GM12891 (cell line): ENCODE measurements around the gene ITGB2.

ENCODE experiments used
- PAX5 ChIP-seq: IDR thresholded peaks from 2 replicates; pipeline ENCODE4 v1.6.1; 2011; ENCODE audit warnings: low read length, moderate library complexity, mild to moderate bottlenecking; ENCODE audit not compliant: insufficient read depth, severe bottlenecking
- POLR2A ChIP-seq: IDR thresholded peaks from 2 replicates; pipeline ENCODE4 v1.6.1; 2011; ENCODE audit warnings: low read depth, low read length, control low read depth
- POLR2AphosphoS5 ChIP-seq: IDR thresholded peaks from 2 replicates; pipeline ENCODE4 v1.6.1; 2011; ENCODE audit warnings: low read depth, low read length, control low read depth
- POU2F2 ChIP-seq: IDR thresholded peaks from 2 replicates; pipeline ENCODE4 v1.6.1; 2011; ENCODE audit warnings: low read depth, mild to moderate bottlenecking, control low read depth, low read length, moderate library complexity
- TAF1 ChIP-seq: IDR thresholded peaks from 2 replicates; pipeline ENCODE4 v1.6.1; 2011; ENCODE audit warnings: low read depth, low read length, control low read depth

GRCh38 chr21:44887807-44888580 is 32.7 kb downstream of the ITGB2 start:
- no peak for TF ChIP-seq POLR2AphosphoS5
- TF ChIP-seq POLR2A, result no peak
- no peak for TF ChIP-seq TAF1
- no peak for TF ChIP-seq PAX5
- no peak for TF ChIP-seq POU2F2
